GM13976 (cell line): Measurements from ENCODE around the gene PREP.

ENCODE experiments used
- DNase-seq: peaks from one replicate; pipeline ENCODE4 v3.0.0; 2012; ENCODE audit warnings: low spot score
- CTCF ChIP-seq: IDR thresholded peaks from 2 replicates; pipeline ENCODE4 v1.5.1; 2012; ENCODE audit warnings: borderline replicate concordance, mild to moderate bottlenecking; ENCODE audit not compliant: insufficient read depth; ENCODE audit errors: extremely low read depth, missing control alignments, control extremely low read depth
- in situ Hi-C: fragments of 300-500 bp; cut with MboI; formaldehyde crosslinking; loops from one replicate; pipeline ENCODE4 v1.12.0; 2022; ENCODE audit warnings: low sequenced_read_pairs, mixed read lengths, inconsistent platforms; ENCODE audit not compliant: unreplicated experiment

The PREP gene

GRCh38 chr6:105279463-105279862 is 123.4 kb downstream of the PREP start:
- in situ Hi-C loops: no loop called here
- DNase-seq: no peak
- no peak for TF ChIP-seq CTCF

GRCh38 chr6:105278813-105279212 is 124.1 kb downstream of the PREP start:
- TF ChIP-seq CTCF: no peak
- in situ Hi-C loops: no loop called here
- no peak for DNase-seq

- in situ Hi-C loops: no loop called here
- TF ChIP-seq CTCF: no peak
- DNase-seq: no peak
Observed at GRCh38 chr6:105278035-105278434, 124.8 kb downstream of the PREP start.

GRCh38 chr6:105276374-105276773 is 126.5 kb downstream of the PREP start:
- in situ Hi-C loops: no loop called here
- no peak for TF ChIP-seq CTCF
- DNase-seq: no peak

- no peak for TF ChIP-seq CTCF
- DNase-seq: no peak
- in situ Hi-C loops: no loop called here
Observed at GRCh38 chr6:105275542-105275941, 127.3 kb downstream of the PREP start.

GRCh38 chr6:105274678-105275077 is 128.2 kb downstream of the PREP start:
- no peak for TF ChIP-seq CTCF
- no peak for DNase-seq
- in situ Hi-C loops: no loop called here

GRCh38 chr6:105273589-105273988 is 129.3 kb downstream of the PREP start:
- in situ Hi-C loops: no loop called here
- DNase-seq: no peak
- no peak for TF ChIP-seq CTCF
